GM10847 (cell line): Measurements from ENCODE around the gene KRT7.

Source experiments
- POLR2A ChIP-seq: IDR thresholded peaks from 2 replicates; pipeline ENCODE4 v1.6.1; 2011; ENCODE audit not compliant: insufficient read length; ENCODE audit errors: extremely low read depth

KRT7 gene

GRCh38 chr12:52214421-52214802 is 18.6 kb upstream of the KRT7 start:
- TF ChIP-seq POLR2A: no peak

GRCh38 chr12:52215587-52216031 is 17.4 kb upstream of the KRT7 start:
- TF ChIP-seq POLR2A: no peak

GRCh38 chr12:52216100-52216499 is 16.9 kb upstream of the KRT7 start:
- TF ChIP-seq POLR2A: no peak

GRCh38 chr12:52216807-52217206 is 16.2 kb upstream of the KRT7 start:
- no peak for TF ChIP-seq POLR2A

- TF ChIP-seq POLR2A: no peak
These were observed 15.8 kb upstream of the KRT7 start for GRCh38 chr12:52217223-52217622.

GRCh38 chr12:52218001-52218400 is 15.0 kb upstream of the KRT7 start:
- TF ChIP-seq POLR2A: no peak

- no peak for TF ChIP-seq POLR2A
These were observed 12.6 kb upstream of the KRT7 start for GRCh38 chr12:52220477-52220876.

- TF ChIP-seq POLR2A: no peak
These were observed 11.8 kb upstream of the KRT7 start for GRCh38 chr12:52221070-52221781.

- TF ChIP-seq POLR2A: no peak
These were observed 11.1 kb upstream of the KRT7 start for GRCh38 chr12:52221912-52222457.

GRCh38 chr12:52222692-52223091 is 10.4 kb upstream of the KRT7 start:
- TF ChIP-seq POLR2A: no peak

GRCh38 chr12:52223406-52224039 is 9.5 kb upstream of the KRT7 start:
- no peak for TF ChIP-seq POLR2A

GRCh38 chr12:52224151-52224550 is 8.9 kb upstream of the KRT7 start:
- no peak for TF ChIP-seq POLR2A

- no peak for TF ChIP-seq POLR2A
These were observed 7.3 kb upstream of the KRT7 start for GRCh38 chr12:52225752-52226151.

GRCh38 chr12:52226446-52226845 is 6.6 kb upstream of the KRT7 start:
- no peak for TF ChIP-seq POLR2A

GRCh38 chr12:52227606-52228166 is 5.4 kb upstream of the KRT7 start:
- no peak for TF ChIP-seq POLR2A

- no peak for TF ChIP-seq POLR2A
These were observed 4.7 kb upstream of the KRT7 start for GRCh38 chr12:52228366-52228765.
